IPS DF 6.9 (cell line): ENCODE data around the gene NBPF20.
"Not testable (repeated sequence)": the region's sequence is repeated elsewhere in the genome, so short reads cannot be mapped to it uniquely, and the experiment has no call there.

ENCODE experiments used
- DNase-seq: peaks from one replicate; pipeline ENCODE4 v3.0.0-alpha.2; 2013; ENCODE audit warnings: low read depth, low spot score
- H3K27ac ChIP-seq: one replicate; pipeline ENCODE4 v1.5.1; 2013; ENCODE audit warnings: low read length, control low read depth
- H3K27me3 ChIP-seq: 2 replicates; pipeline ENCODE4 v1.6.1; 2013; ENCODE audit warnings: mild to moderate bottlenecking, low read length; ENCODE audit not compliant: control insufficient read depth, insufficient read depth
- H3K36me3 ChIP-seq: 2 replicates; pipeline ENCODE4 v1.6.1; 2013; ENCODE audit warnings: low read length; ENCODE audit not compliant: control insufficient read depth, insufficient read depth
- H3K4me1 ChIP-seq: 2 replicates; pipeline ENCODE4 v1.6.1; 2013; ENCODE audit warnings: low read length; ENCODE audit not compliant: control insufficient read depth, insufficient read depth
- H3K4me3 ChIP-seq: 2 replicates; pipeline ENCODE4 v1.5.1; 2013; ENCODE audit warnings: mild to moderate bottlenecking, low read length
- H3K9me3 ChIP-seq: 2 replicates; pipeline ENCODE4 v1.6.1; 2013; ENCODE audit warnings: low read length, inconsistent platforms; ENCODE audit not compliant: control insufficient read depth, insufficient read depth
- WGBS: extraction: QIAGEN DNeasy Blood & Tissue Kit; methylation state at CpG from one replicate; pipeline ENCODE4 v1.1.7; 2013; ENCODE audit warnings: mixed read lengths, missing lambda C conversion rate; ENCODE audit not compliant: insufficient read length, insufficient coverage; 5-methylcytosine and 5-hydroxymethylcytosine counted together

Gene NBPF20

DNA sequence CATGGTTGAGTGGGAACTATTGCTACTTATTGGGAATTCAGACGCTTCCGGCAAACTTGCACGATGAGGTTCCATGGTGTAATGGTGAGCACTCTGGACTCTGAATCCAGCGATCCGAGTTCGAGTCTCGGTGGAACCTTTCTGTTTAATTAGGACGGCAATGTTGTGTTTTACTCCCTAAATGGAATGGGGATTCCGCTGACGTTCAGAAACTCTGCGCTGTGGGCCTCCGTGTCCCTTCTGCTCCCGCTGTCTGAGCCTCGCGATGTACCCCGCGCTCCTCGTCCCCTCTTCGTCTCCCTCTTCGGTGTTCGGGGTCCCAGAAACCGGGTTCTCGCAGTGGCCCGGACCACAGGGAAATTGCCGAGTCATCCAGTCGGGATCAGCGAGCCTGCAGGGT lies 34.2 kb upstream of the NBPF20 start:
- not testable (repeated sequence) for DNase-seq, H3K4me3 ChIP-seq, H3K27me3 ChIP-seq, H3K4me1 ChIP-seq, H3K9me3 ChIP-seq, H3K36me3 ChIP-seq, H3K27ac ChIP-seq
- no CpG with 5 or more reads among the region's 27 CpGs for WGBS

DNA sequence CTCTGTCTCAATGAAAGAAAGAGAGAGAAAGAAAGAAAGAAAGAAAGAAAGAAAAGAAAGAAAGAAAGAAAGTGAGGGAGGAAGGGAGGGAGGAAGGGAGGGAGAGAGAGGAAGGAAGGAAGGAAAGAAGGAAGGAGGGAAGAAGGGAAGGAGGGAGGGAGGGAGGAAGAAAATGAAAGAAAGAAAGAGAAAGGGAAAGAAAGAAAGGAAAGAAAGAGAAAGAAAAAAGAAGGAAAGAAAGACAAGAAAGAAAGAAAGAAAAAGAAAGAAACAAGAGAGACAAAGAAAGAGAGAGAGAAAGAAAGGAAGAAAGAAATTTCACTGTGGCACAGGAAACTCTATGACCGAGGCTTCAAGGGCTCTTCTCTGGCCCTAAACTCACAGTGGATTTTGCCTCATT lies 33.7 kb upstream of the NBPF20 start:
- WGBS: no CpG with 5 or more reads among the region's 1 CpG
- H3K36me3 ChIP-seq, H3K9me3 ChIP-seq, H3K27ac ChIP-seq, H3K4me1 ChIP-seq, H3K4me3 ChIP-seq, DNase-seq, H3K27me3 ChIP-seq: not testable (repeated sequence)

DNA sequence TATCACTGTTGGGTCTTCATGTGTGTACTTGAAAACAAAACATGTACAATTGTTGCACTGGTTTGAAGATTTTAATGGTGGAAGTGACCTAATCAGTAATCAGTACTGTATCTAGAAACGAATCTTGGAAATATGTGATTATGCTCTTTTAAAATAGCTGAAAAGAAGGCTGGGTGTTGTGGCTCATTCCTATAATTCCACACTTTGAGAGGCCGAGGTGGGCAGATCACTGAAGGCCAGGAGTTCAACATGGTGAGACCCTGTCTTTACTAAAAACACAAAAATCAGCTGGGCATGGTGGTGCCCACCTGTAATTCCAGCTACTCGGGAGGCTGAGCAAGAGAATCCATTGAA lies 29.4 kb upstream of the NBPF20 start:
- no CpG with 5 or more reads among the region's 3 CpGs for WGBS
- not testable (repeated sequence) for H3K36me3 ChIP-seq, H3K27me3 ChIP-seq, DNase-seq, H3K4me1 ChIP-seq, H3K27ac ChIP-seq, H3K4me3 ChIP-seq, H3K9me3 ChIP-seq

DNA sequence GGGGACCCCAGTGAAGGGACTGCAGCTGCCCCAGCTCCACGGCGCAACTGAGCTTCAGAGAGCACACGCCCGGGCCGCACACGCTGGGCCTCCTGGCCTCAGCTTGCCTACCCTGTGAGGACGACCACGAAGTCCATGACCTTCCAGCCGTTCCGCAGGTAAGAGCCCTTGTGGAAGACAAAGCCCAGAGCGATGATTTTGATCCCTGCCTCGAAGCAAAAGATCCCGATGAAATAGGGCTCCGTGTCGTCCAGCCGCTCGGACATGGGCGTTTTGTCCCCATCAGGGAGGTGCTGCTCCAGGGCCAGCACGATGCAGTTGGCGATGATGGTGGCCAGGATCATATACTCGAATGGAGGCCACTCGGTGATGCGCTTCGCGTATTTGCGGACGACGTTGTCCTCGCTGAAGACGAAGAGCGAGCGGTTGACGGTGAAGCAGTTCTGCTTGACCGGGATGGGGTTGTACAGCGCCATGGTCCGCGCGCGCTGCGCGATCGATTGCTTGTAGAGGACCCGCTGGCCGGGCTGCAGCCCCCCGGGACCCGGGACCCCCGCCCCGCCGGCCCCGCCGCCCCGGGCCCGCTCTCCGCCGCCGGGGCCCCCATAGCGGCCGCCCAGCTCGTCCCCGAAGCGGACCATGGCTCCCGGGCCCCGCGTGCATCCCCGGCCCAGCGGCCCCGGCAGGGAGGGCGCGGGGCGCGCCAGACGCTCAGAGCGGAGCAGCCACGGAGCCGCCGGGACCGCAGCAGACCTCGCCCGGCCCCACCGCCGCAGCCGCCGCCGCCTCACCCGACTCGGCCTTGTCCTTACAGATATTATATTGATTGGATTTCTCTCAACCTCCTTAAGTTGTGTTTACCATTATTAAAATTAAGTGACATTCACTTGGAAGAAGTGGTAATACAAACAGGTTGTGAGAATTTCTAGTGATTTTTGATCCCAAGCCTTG lies 28.7 kb upstream of the NBPF20 start:
- H3K4me3 ChIP-seq, H3K27ac ChIP-seq, H3K27me3 ChIP-seq, H3K36me3 ChIP-seq, H3K4me1 ChIP-seq, H3K9me3 ChIP-seq, DNase-seq: not testable (repeated sequence)
- no CpG with 5 or more reads among the region's 86 CpGs for WGBS

DNA sequence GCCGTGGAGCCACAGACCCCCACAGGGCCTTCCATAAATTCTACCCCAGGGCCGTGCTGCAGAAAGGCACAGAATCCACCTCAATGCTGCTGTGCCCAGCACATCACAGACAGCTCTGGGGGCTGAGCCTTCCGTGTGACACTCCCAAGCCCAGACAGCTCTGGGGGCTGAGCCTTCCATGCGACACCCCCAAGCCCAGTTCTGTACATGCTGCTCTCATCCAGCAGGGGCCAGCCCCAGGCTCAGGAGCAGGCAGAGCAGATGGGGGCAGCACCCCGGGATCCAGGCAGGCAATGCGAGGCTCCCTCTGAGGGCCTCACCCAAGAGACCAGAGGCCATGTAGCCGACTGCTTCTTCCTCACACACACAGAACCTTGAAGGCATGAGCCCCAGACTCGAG lies 27.1 kb upstream of the NBPF20 start:
- DNase-seq, H3K4me1 ChIP-seq, H3K27me3 ChIP-seq, H3K36me3 ChIP-seq, H3K9me3 ChIP-seq, H3K27ac ChIP-seq, H3K4me3 ChIP-seq: not testable (repeated sequence)
- no CpG with 5 or more reads among the region's 8 CpGs for WGBS

DNA sequence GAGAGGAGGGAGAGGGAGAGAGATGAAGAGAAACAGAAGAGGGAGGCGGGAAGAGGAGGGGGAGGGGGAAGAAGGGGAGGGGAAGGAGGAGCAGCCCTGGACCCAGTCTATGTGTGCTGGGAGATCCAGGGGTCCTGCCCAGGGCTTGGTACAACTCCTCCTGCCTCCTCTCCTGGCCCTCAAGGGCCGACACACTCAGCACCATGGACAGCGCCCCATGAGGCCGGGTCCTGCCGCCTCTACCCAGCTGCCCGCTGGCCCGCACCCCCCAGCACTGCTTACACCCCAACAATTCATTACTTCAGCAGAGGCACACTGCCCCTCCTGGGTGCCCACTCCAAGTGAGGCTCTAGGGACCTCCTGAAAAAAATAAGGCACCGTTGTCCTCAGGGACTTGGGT lies 26.5 kb upstream of the NBPF20 start:
- not testable (repeated sequence) for H3K36me3 ChIP-seq, H3K4me3 ChIP-seq, DNase-seq, H3K9me3 ChIP-seq, H3K27me3 ChIP-seq, H3K4me1 ChIP-seq, H3K27ac ChIP-seq
- no CpG with 5 or more reads among the region's 8 CpGs for WGBS

DNA sequence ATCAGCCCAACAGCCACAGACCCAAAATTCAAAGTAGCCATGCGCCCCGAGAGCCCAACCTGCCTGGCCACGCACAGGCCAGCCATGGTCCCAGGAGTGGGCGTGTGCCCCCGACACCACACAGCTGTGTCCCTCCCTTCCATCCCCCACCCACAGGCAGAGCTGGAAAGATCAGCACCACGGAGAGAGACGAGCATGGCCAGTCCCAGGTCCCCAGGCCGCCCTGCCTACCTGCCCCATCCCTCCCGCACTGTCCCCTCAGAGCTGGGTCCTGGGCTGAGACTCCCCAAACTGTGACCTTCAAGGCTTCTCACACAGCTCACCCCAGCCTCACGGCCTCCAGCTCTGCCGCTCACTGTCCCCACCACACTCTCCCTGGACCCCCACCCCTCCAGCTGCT lies 19.8 kb upstream of the NBPF20 start:
- DNase-seq, H3K9me3 ChIP-seq, H3K27ac ChIP-seq, H3K27me3 ChIP-seq, H3K36me3 ChIP-seq, H3K4me1 ChIP-seq, H3K4me3 ChIP-seq: not testable (repeated sequence)
- no CpG with 5 or more reads among the region's 11 CpGs for WGBS

DNA sequence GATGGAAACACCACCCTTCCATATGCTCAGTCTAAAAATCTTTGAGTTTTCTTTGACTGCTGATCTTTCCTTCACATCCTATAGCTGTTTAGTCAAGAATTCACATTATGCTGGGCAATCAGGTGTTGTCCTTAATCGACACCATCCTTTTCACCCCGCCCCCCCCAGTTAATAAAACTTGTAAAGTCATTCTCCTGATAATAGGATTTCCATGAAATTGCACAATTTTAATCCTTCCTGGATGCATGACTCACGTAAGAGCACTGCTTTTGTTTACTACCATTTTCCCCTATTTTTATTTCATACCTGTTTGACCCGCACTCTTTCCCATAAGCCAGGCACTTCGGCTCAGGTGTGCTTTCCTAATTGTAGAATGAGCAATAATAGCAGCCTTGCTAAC lies 16.9 kb upstream of the NBPF20 start:
- no CpG with 5 or more reads among the region's 5 CpGs for WGBS

DNA sequence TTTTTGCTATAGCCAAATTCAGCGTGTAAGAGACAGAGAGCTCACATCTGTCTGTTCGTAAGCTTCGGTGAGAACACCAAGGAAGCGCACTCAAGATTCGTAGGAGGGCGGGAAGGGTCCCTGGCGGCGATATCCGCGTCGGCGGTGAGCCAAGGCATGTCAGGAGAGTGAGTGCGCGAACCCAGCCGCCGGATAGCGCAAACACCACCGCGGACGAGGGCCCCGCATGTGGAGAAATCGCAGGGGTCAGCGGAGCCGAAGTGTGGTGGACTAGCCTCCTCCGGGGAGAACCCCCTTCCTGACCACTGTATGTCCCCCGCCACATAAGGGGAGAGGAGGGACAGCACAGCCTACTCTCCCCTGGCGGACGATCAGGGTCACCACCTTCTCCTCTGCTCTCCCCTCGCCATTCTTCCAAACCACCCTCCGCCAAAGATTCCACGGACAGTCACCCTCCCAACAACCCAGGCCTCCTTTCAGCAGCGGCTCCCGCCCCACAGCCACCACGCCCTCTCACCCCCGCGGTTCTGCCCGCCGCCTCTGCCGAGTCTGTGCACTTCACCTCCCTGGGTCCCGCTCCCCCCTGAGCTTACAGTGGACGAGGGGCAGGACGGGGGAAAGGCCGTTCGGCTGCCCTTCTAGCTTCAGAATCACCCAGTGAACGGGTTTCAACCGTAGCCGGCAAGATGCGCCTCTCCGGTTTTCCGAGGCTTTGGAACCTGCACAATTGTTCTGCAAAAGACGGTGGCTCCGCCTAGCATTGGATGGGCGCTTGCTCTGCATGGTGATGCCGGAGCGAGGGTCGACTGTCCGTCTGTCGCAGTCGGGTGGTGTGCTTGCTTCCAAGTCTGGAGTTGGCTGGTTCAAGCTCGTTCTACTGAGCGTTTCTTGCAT lies 6.2 kb upstream of the NBPF20 start:
- Histone ChIP-seq H3K27me3 (peaks cover 26% of the 10 kb centered on the region), H3K4me3 (peak overlapping the region; percentile 29; the same call in 1 of the 2 replicates)
- DNase-seq, H3K27ac ChIP-seq, H3K9me3 ChIP-seq, H3K4me1 ChIP-seq, H3K36me3 ChIP-seq: not testable (repeated sequence)
- WGBS: no CpG with 5 or more reads among the region's 61 CpGs

More for the DNA sequence above, 16.9 kb upstream of the NBPF20 start:
- not testable (repeated sequence) for H3K27me3 ChIP-seq, H3K36me3 ChIP-seq, H3K4me3 ChIP-seq, H3K9me3 ChIP-seq, H3K4me1 ChIP-seq, H3K27ac ChIP-seq, DNase-seq

DNA sequence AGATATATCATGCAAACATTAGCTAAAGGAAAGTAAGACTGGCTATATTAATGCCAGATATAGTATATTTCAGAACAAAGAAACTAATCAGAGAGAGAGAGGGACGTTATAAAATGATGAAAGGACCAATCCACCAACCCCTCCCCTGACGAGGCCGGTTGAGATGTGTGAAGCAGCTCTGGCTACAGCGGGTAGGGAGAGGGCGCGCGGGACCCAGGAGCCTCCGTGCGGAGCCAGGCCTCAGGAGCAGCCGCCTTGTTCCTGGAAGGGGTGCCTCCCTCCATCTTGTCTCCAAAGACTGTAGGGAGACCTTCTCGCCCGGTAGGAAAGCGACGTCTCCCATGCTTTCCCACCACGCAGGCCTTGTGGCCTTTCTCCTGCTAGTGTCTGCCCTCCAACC lies 5.4 kb upstream of the NBPF20 start:
- H3K27ac ChIP-seq, H3K4me3 ChIP-seq, H3K9me3 ChIP-seq, H3K36me3 ChIP-seq, DNase-seq, H3K4me1 ChIP-seq: not testable (repeated sequence)
- no CpG with 5 or more reads among the region's 15 CpGs for WGBS
- peaks cover 26% of the 10 kb centered on the region for H3K27me3 ChIP-seq
